Motor neuron (in vitro differentiated cells): ENCODE results near the gene TNFRSF11A. TPM values are rescaled to one million over a fixed set of nuclear protein-coding genes. Genes with fewer than 3 reads are reported as not detected.

Experiments
- ATAC-seq, 8 experiments: fragments of 200-7000 bp; cut with Tn5 transposase; replicated peaks in 6 of 8; 2 replicates each; pipeline ENCODE4 v1.8.0; 2021; ENCODE audit warnings: mild to moderate bottlenecking in 8 of 8, moderate library complexity in 8 of 8
- H3K27ac ChIP-seq, 2 donors: fragments of 250-450 bp; sonication (Bioruptor Pico); 2 replicates each; pipeline ENCODE4 v1.9.0; 2021; ENCODE audit warnings: antibody characterized with exemption in 2 of 2, mild to moderate bottlenecking in 2 of 2, moderate library complexity in 1 of 2
- H3K4me1 ChIP-seq, 2 donors: fragments of 250-450 bp; sonication (Bioruptor Pico); replicated peaks in 1 of 2; 2 replicates each; pipeline ENCODE4 v1.6.1; 2021; ENCODE audit warnings: antibody characterized with exemption in 2 of 2, mild to moderate bottlenecking in 2 of 2, moderate library complexity in 1 of 2
- H3K4me3 ChIP-seq, 5 donors: fragments of 250-450 bp; sonication (Bioruptor Pico); 2 replicates each; pipeline ENCODE4 v1.9.0; 2021; ENCODE audit warnings: antibody characterized with exemption in 5 of 5, mild to moderate bottlenecking in 5 of 5, moderate library complexity in 4 of 5
- WGBS, 10 experiments: fragments of 450-650 bp; shearing (Covaris generic); methylation state at CpG; one replicate each; pipeline ENCODE4 v1.0.0; 2022; 5-methylcytosine and 5-hydroxymethylcytosine counted together
- in situ Hi-C, 9 experiments: fragments of 400-800 bp; cut with MboI; loops; one replicate each; pipeline ENCODE4 v1.15.0; 2021; ENCODE audit warnings: low sequenced_read_pairs in 9 of 9, low pct_unique_long_range_greater_than_20kb in 2 of 9; ENCODE audit not compliant: unreplicated experiment in 9 of 9
- total RNA-seq, 8 experiments: library from RNA; unstranded; fragments of 300-600 nt; gene quantifications; 2 replicates each; pipeline versions ENCODE4 v1.2.3 to v1.2.4, GENCODE V29; 2022

TNFRSF11A gene
- total RNA-seq, 8 experiments from 2014 or later = 0.05 to 13.2 (median 0.41) TPM

GRCh38 chr18:62400916-62401315, 75.8 kb downstream of the TNFRSF11A start:
- ATAC-seq = no peak
- H3K27ac ChIP-seq = no peak overlapping the region
- WGBS, 10 experiments = 60 to 100% (median 89%) methylated on average over 1 to 3 of the region's 3 CpGs; no CpG with 5 or more reads in 3 of the 10 experiments
- H3K4me1 ChIP-seq = no peaks in the 10 kb centered on the region
- H3K4me3 ChIP-seq = no peak overlapping the region
- in situ Hi-C loops = no loop called here

GRCh38 chr18:62402342-62402948, 77.3 kb downstream of the TNFRSF11A start:
- no peak for ATAC-seq
- no peaks in the 10 kb centered on the region for H3K4me1 ChIP-seq
- no peak overlapping the region for H3K27ac ChIP-seq
- in situ Hi-C loops = no loop called here
- WGBS, 10 experiments = 55 to 100% (median 90%) methylated on average over 2 to 5 of the region's 6 CpGs; no CpG with 5 or more reads in 5 of the 10 experiments
- no peak overlapping the region for H3K4me3 ChIP-seq

GRCh38 chr18:62403120-62403519, 78.0 kb downstream of the TNFRSF11A start:
- in situ Hi-C loops = no loop called here
- Histone ChIP-seq H3K4me1 (no peaks in the 10 kb centered on the region), H3K27ac (no peak overlapping the region), H3K4me3 (no peak overlapping the region)
- 0 to 100% (median 64%) methylated on average over 1 to 3 of the region's 3 CpGs; no CpG with 5 or more reads in 6 of the 10 experiments for WGBS, 10 experiments
- ATAC-seq = no peak

- H3K4me1 ChIP-seq = no peaks in the 10 kb centered on the region
- in situ Hi-C loops = no loop called here
- ATAC-seq = no peak
- WGBS, 10 experiments = 33 to 100% (median 82%) methylated on average over 1 to 3 of the region's 3 CpGs; no CpG with 5 or more reads in 4 of the 10 experiments
- no peak overlapping the region for H3K4me3 ChIP-seq
- H3K27ac ChIP-seq = no peak overlapping the region
Measured at GRCh38 chr18:62404881-62405280, 79.8 kb downstream of the TNFRSF11A start.

- no peaks in the 10 kb centered on the region for H3K4me1 ChIP-seq
- in situ Hi-C loops = no loop called here
- H3K4me3 ChIP-seq = no peak overlapping the region
- no peak for ATAC-seq
- 45 to 91% (median 80%) methylated on average over 1 to 9 of the region's 10 CpGs; no CpG with 5 or more reads in 1 of the 10 experiments for whole genome bisulfite sequencing, 10 experiments
- H3K27ac ChIP-seq = no peak overlapping the region
Measured at GRCh38 chr18:62407660-62408059, 82.5 kb downstream of the TNFRSF11A start.

GRCh38 chr18:62409821-62410220, 84.7 kb downstream of the TNFRSF11A start:
- in situ Hi-C loops = no loop called here
- WGBS, 10 experiments = 0 to 75% (median 63%) methylated on average over 1 to 5 of the region's 5 CpGs; no CpG with 5 or more reads in 2 of the 10 experiments
- no peak for ATAC-seq
- Histone ChIP-seq H3K27ac (no peak overlapping the region), H3K4me1 (no peaks in the 10 kb centered on the region), H3K4me3 (no peak overlapping the region)

- WGBS, 10 experiments = 17 to 100% (median 86%) methylated on average over 1 to 5 of the region's 5 CpGs
- no peak overlapping the region for H3K4me3 ChIP-seq
- H3K27ac ChIP-seq = no peak overlapping the region
- in situ Hi-C loops = no loop called here
- ATAC-seq = no peak
- H3K4me1 ChIP-seq = no peaks in the 10 kb centered on the region
Measured at GRCh38 chr18:62412231-62412979, 87.3 kb downstream of the TNFRSF11A start.

- in situ Hi-C loops = no loop called here
- Histone ChIP-seq H3K4me3 (no peak overlapping the region), H3K27ac (no peak overlapping the region), H3K4me1 (no peaks in the 10 kb centered on the region)
- 0 to 73% (median 6%) methylated on average over 1 of the region's 1 CpG; no CpG with 5 or more reads in 4 of the 10 experiments for WGBS, 10 experiments
- ATAC-seq = no peak
Measured at GRCh38 chr18:62413206-62413605, 88.1 kb downstream of the TNFRSF11A start.

GRCh38 chr18:62418258-62418657, 93.1 kb downstream of the TNFRSF11A start:
- no peak for ATAC-seq
- H3K4me3 ChIP-seq = no peak overlapping the region
- H3K27ac ChIP-seq = no peak overlapping the region
- no peaks in the 10 kb centered on the region for H3K4me1 ChIP-seq
- in situ Hi-C loops = no loop called here
- 60 to 88% (median 79%) methylated on average over 1 of the region's 1 CpG; no CpG with 5 or more reads in 6 of the 10 experiments for WGBS, 10 experiments

- 20 to 100% (median 85%) methylated on average over 1 to 3 of the region's 3 CpGs; no CpG with 5 or more reads in 3 of the 10 experiments for WGBS, 10 experiments
- in situ Hi-C loops = no loop called here
- H3K4me1 ChIP-seq = no peaks in the 10 kb centered on the region
- no peak overlapping the region for H3K27ac ChIP-seq
- peak in 2 of 8 experiments; percentile 17 to 49 for ATAC-seq
- no peak overlapping the region for H3K4me3 ChIP-seq
Measured at GRCh38 chr18:62420151-62420512, 95.0 kb downstream of the TNFRSF11A start.

- in situ Hi-C loops = no loop called here
- WGBS, 10 experiments = 50 to 100% (median 75%) methylated on average over 1 to 9 of the region's 9 CpGs
- H3K4me3 ChIP-seq = no peak overlapping the region
- no peaks in the 10 kb centered on the region for H3K4me1 ChIP-seq
- H3K27ac ChIP-seq = no peak overlapping the region
- ATAC-seq = peak in 6 of 8 experiments; percentile 31 to 88 (median 61)
Measured at GRCh38 chr18:62420513-62421209, 95.6 kb downstream of the TNFRSF11A start.

- Histone ChIP-seq H3K4me1 (no peaks in the 10 kb centered on the region), H3K4me3 (peak overlapping the region; percentile 4 to 33 (median 19)), H3K27ac (no peak overlapping the region)
- 0 to 32% (median 2%) methylated on average over 1 to 11 of the region's 14 CpGs; no CpG with 5 or more reads in 1 of the 10 experiments for WGBS, 10 experiments
- in situ Hi-C loops = loop anchor here in 1 of 9 experiments (25.0 kb wide), 1 partner anchor 562 kb away; no protein-coding TSS in a partner anchor
- peak; percentile 88 to 97 (median 94) for ATAC-seq
Measured at GRCh38 chr18:62425465-62426190, 100.5 kb downstream of the TNFRSF11A start.
